ENCODE results near the gene ACOT7.
"Not testable (repeated sequence)": the region's sequence is repeated elsewhere in the genome, so short reads cannot be mapped to it uniquely, and the experiment has no call there.

ACOT7 gene

DNA sequence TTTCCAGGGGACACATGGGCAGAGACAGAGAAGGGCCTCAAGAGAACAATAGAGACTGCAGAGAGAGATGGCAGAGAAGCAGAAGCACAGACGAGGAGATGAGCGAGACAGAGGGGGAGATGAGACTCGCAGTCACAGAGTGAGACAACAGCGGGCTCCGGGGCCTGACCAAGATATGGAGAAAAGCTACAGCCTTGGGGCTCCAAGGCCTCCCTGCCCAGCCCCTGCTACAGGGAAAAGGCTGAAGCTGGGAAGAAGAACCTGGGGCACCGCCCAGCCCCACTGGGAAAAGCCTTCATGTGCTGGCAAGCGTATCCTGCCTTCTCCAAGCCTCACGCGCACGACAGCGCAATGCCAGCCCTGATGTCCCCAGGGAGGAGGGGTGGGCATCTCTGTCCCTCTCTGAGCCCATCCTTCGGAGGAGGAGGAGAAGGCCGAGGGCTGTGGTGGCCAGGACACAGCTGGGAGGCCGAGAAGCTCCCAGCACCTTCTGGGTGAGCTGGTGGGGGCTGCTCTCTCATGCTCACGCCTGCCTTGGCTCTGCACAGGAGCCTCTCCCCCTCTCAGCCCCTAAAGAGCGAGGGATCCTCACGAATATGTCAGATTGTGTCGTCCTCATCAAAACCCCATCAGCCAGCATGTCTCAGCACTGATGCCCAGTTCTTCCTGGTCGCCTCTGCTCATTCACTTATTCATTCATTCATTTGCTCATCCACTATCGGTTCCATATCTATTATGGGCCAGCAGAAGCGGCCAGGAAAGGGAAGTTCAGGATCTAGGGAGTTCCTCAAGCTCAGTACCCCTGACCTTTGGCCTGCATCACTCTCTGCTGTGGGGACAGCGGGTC lies 56.6 kb downstream of the ACOT7 start:
- DNase-seq, result no peak

DNA sequence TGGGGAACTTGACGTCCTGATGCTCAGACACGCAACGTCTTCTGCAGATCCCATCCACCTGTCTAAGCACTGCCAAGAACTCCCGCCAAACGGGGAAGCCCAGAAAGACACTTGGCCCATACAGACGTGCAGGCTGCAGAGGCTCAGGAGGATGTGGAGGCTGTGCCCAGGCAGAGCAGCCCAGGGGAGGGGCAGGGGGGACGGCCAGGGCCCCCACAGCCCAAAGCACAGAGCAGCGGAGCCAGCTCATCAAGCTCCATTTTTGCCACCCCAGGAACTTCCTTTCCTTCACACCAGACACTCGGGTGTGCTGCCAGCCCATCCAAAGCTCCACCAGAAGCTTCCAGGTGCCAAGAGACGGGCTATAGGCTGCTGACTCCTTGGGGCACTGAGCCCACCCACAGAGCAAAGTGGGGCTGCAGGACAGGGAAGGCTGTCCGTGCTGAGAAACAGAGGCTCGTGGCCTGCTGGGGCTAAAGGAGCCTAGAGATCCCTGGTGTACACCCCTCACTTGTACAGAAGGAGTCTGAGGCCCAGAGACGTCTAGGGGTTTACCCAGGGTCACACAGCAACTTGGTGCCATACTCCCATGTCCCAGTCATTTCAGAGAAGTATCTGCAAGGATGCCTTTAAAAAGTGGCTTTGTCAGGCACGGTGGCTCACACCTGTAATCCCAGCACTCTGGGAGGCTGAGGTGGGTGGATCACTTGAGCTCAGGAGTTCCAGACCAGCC lies 59.1 kb downstream of the ACOT7 start:
- DNase-seq, result no peak

DNA sequence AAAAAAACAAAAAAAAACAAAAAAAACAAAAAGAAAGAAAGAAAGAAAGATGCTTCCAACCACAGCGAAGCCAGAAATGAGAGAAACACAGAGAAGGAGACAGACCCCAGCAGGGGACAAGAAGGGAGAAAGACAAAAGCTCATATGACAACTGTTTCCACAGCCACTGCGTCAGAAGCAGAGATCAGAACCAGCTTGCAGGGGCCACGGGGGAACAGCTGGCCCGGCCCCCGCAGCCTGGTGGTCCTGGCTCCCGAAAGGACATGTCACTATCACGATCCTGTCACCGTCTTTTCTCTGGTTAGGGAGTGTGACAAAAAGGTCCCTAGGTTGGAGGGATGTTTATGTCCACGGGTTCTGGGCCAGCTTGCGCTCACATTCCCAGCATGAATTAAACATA lies 60.7 kb downstream of the ACOT7 start:
- DNase-seq, result no peak

DNA sequence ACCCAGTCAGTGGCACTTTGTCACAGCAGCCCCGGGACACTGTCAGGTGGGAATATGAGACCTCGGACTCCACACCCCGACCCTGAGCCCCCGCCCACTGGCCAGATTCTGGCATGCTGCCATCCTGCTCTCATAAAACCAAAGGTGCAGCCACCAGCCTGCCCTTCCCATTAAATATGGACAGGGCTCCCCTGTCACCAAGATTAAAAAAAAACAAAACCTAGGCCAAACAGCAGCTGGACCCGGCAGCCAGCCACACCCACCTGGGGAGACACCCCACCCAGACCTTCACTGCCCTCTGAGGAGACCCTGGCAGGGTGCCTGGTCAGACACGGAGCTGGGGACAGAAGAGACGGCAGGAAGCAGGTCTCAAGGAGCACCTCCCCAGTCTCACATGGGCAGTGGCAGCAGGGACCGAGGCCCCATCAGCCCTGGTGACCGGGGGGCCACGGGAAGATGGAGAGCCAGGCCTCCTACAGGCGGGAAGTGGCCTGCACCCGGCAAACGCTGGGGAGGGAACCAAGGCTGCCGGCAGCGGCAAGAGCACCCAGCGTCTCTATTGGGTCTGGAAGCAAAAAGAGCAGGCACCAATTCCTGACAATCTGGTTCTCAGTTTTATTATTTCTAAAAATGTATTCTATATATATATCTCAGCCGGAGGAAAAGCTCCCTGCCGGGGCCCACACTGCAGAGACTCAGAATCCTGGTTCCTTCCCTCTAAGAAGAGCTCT lies 61.9 kb downstream of the ACOT7 start:
- DNase-seq, result no peak

DNA sequence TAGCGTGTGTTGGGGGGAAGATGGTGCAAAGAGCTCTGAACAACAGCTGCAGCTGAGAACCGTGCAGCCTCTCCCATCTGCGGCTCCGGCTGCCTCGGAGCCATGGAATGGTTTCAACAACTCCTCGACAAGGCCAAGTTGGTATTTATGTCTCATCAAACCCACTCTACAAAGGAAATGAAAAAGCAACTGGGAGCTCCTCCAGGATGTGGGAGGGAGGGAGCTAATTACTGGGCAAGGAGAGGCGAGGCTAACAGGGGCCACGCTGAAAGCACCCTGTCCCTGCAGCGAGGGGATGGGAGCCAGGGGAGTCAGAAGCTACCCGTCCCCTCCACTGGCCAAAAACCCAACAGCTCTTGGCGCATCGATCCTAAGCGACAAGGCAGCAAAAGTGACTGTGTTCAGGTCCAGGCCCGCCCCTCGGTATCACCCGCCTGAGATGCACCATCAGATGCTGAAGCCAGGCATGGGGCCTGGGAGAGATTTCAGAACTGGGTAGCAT lies 63.1 kb downstream of the ACOT7 start:
- no peak for DNase-seq

DNA sequence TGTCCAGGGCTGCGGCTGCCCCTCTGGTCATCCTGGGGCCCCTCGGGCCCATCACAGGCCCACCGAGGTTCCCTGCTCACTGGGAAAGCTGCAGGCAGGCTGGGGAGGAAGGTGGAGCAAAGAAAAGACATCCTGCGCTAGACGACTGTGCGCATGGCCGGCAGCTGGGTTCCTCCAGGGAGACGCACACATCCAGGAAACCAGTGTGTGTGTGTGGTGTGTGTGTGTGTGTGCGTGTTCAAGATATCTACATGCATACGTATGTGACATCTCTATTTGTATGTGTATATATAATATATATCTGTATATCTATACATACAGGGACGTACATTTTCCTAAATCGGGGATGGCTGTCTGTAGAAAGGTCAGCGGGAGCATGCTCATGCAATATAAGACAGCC lies 63.7 kb downstream of the ACOT7 start:
- no peak for DNase-seq

DNA sequence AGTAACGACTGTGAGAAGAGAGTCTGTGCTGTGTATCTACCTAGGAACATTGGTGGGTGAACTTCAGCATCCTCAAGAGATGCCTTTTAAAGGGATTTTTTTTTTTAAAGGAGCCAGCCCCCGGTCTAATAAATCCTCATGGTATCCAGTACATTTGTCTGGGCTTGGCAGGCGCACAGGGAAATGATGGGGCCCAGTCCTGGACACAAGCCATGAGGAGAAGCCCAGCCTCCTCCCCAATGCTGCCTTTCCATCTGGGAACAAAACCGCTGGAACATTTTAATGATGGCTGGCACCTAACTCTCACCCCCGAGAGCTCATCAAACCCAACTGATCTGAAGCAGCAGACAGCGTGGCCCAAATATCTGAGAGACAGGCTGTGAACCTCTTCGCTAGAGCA lies 64.2 kb downstream of the ACOT7 start:
- no peak for DNase-seq

DNA sequence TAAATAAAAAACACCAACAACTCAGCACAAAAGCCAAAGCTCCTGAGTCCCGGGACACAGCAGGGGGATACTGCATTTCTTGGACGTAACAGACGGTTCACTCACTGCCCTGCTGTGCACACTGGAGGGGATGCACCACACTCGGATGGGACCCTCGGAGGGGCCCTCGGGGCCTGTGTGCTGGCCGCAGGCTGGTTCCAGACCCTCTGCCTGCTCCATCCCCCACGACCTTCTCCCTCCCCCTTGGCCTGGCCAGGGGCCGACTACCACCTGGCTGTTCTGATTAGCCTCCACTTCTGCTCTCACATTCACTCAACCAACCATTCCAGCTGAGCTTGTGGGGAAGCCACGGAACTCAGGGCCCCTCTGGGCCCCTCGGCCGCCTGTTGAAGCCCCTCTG lies 64.9 kb downstream of the ACOT7 start:
- no peak for DNase-seq

DNA sequence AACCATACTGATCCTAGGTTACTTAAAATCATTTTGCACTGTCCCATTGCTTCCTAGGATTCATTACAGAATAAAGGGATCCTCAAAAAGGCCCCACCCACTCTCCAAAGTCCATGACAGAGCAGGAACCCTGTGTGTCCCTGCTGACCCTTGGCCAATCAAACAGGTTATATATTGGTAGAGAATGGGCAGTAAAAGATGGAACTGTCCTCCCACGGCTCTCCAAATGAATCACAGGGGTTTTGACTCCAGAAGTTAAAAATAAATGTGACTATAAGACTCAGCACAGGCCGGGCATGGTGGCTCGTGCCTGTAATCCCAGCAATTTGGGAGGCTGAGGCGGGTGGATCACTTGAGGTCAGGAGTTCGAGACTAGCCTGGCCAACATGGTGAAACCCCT lies 65.5 kb downstream of the ACOT7 start:
- DNase-seq, result peak; percentile 35

DNA sequence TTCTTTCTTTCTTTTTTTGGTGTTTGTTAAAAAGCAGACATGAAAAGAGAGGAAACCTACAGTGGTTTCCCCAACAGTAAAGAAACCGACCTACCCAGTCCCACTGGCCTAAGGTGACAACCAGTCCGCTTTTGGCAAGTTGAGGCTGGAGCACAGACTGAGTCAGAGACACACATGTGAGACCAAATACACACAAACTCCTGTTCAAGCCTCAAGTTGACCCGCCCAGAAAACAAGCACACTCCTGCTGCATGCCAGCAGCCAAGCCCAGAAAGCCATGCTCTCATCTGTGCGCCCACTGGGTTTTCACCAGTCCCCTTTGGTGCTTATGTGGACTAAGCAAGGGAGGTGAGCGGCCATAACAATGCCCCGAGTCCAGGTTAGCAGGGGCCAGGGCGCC lies 68.1 kb downstream of the ACOT7 start:
- no peak for DNase-seq

DNA sequence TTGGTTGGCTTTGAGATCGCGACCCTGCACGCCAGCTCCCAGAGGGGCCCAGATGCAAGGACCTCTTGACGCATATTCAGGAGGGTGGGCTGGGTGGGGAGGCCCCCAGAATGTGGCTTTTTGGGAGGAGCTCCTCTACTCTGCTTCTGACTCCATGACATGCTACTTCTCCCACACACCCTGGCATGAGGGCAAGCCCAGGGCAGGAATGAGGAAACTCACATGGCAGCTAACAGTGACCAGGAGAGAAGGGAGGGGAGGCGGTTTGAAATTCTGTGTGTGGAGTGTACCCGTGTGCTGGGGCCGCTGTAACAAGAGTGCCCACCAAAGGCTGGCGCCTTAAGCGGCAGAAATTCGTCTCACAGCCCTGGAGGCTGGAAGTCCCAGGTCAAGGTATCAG lies 71.4 kb downstream of the ACOT7 start:
- peak; percentile 23 for DNase-seq

DNA sequence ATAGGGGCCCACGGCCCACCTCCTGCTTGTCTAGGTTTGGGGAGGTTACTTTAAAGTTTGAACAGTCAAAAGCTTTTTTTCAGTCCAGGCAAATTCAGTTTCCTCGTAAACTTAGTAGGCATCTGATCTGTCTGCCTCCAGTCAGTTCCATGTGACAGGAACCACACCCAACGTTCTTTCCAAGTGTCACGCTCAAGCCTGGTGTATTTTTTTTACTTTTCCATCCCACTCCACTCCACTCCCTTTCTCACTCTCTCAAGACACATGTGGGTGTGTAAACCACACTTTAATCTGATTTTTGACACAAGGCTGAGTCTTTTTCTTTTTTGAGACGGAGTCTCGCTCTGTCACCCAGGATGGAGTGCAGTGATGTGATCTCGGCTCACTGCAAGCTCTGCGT lies 72.4 kb downstream of the ACOT7 start:
- DNase-seq, result peak; percentile 46

DNA sequence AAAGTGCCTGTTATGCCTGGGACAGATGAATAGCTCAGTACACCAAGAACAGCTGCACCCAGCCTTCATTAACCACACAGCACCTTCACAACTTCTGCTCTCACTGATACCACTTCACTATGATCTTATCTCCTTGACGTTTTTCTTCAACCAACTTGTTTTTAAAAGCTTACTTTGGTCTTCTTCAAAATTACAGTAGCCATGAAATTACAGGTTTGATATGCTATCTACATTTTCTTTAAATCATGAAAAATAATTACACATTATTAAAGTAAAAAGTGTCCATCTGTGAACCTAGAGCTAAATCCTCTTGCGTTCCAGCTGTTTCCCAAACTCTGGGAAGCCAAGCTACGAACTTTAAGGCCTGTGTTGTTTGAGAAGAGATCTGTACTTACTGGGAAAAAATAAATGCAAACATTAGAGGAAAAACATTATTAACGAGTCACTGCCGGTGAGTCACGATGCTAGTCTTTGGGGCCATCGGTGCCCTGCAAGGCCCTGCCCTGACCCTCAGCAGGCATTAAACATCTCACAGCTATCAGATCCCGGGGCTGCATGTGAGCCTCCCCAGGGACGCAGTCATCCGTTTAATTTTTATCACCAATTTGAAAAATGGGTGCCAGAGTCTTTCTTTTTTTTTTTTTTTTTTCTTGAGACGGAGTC lies 76.3 kb downstream of the ACOT7 start:
- DNase-seq, result no peak

DNA sequence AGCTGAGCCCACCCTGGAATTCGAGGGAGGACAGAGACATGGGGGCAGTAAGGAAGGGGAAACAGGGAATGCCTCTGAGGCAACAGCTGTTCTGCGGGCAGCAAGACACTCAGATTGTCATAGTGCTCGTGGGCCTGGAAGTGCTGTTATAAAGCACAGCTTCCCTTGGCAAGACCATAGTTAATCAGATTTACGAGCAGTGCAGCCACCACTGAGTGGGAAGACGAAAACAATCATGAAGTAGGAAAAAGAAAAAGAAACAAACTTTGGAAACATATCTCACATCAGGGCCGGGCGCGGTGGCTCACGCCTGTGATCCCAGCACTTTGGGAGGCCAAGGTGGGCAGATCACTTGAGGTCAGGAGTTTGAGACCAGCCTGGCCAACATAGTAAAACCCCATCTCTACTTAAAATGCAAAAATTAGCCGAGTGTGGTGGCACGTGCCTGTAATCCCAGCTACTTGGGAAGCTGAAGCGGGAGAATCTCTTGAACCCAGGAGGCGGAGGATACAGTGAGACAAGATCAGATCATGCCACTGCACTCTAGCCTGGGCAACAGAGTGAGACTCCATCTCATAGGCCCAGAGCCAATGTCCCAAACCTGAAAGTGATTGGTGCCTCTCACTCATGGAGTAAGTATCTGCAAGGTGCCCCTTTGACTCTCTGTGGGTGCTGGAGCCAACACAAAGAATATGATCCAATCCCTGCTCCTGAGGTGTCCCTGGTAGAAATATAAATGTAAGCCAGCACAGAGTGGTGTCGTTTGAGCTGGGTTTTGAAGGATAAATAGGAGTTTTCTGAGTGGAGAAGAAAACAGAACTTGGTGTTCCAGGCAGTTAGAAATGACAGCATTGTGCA lies 77.1 kb downstream of the ACOT7 start:
- no peak for DNase-seq

DNA sequence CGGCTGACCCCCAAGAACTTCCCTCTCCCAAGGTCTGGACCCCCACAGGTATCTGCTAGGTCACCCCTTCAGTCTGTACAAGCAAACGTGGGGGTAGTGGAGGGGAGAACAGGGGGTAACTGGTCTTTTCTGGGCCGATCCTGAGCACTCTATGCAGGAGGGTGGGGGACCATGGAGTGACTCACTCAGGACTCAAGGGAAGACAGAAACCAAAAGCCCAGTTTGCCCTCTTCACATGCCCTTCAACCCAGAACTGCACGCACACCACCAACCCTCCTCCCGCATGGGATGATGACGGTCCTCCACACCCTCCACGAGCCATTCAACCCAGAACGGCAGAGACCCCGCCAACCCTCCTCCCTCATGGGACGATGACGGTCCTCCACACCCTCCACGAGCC lies 79.1 kb downstream of the ACOT7 start:
- DNase-seq, result no peak

DNA sequence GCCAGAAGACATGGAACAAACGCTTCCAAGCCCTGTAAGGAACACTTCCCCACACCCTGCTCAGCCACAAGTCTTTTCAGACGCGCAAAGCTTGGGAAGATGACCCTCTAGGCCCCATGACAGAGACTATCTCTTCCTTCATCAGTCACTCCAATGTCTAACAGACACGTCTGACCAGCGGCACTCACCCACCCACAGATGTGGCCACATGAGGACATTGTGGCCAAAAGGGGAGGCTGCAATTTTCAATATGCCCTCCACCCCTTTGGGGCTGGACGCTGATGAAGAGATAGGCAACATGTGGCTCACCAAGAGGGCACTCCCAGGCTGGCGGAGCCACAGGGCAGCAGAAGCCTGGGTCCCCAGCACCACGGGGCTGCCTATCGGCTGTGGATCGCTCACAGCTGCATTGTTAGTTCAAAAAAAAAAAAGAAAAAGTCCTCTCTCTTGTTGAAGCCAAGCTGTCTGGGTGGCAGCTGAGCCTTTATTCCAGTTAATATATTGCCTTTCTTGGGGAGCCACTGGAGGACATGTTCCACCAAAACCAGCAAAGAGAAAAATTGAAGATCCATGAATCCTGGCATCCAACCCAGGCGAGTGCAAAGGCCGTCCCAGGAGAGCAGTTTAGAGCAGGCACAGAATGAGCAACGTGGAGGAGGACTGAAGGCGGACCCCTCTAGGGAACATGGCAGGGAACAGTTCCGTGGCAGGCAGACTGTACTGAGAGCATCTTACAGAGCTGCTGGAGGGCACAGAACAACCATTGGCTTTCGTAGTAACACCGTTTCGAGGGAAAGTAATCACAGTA lies 80.0 kb downstream of the ACOT7 start:
- no peak for DNase-seq

DNA sequence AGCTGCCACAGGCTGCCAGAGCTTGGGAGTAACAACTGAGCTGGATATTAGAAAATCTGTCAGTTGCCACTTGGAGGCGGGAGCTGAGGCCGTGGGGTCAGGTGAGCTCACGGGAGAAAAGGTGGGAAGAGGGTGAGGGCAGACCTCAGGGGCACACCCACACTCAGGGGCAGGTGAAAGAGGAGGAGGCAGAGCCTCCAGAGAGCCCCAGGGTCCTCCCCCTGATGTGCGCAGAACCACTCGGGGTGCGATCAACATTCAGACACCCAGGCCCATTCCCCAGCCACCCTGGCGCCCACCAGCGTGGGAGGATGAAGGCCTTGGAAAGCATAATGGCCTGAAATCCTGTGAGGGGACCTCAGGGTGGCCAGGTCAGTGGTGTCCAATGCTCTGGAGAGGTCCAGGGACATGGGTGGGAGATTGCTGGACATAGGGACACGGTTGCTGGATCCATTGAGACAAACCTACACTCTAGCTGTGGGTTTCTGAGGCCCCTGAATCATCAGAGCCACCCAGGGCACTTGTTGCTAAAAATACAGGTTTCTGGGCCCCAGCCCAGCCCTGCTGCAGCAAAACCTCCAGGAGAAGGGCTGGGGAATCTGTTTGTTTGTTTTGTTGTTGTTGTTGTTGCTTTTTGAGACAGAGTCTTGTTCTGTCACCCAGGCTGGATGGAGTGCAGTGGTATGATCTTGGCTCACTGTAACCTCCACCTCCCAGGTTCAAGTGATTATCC lies 83.3 kb downstream of the ACOT7 start:
- no peak for DNase-seq

DNA sequence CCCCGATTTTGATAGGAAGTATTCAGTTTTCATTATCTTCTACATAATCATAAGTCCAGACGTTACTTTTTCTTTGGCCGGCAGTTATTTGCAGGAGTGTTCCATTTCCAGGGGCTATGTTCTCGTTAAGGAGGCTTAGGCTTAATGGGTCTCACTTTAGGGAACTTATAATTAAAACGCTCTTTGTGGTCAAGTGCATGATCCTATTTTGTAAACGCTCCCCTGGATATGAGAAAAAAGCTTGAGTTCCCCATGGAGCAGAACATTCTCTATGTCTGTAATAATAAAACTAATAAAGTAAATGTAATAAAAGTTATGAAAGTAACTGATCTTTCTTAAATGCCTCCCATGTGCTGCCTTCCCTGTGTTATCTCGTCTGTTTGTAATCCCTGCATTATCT lies 84.0 kb downstream of the ACOT7 start:
- DNase-seq, result no peak

DNA sequence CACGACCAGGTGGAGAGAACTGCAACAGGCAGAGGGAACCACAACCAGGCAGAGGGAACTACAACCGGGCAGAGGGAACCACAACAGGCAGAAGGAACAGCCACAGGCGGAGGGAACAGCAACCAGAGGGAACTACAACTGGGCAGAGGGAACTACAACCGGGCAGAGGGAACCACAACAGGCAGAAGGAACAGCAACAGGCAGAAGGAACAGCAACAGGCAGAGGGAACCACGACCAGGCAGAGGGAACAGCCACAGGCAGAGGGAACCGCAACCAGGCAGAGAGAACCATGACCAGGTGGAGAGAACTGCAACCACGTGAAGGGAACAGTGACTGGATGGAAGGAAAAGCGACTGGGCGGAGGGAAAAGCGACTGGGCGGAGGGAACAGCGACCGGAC lies 85.1 kb downstream of the ACOT7 start:
- DNase-seq, result no peak

DNA sequence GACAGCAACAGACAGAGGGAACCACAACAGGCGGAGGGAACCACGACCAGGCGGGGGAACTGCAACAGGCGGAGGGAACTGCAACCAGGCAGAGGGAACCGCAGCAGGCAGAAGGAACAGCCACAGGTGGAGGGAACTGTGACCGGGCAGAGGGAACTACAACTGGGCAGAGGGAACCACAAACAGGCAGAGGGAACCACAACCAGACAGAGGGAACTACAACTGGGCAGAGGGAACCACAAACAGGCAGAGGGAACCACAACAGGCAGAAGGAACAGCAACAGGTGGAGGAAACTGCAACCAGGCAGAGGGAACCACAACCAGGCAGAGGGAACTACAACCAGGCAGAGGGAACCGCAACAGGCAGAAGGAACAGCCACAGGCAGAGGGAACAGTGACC lies 85.9 kb downstream of the ACOT7 start:
- not testable (repeated sequence) for DNase-seq

All from inflammatory macrophage treated with lipopolysaccharide for 4 hours (primary cell).